Stimulated activated CD8-positive, alpha-beta memory T cell treated with anti-CD3 and anti-CD28 coated beads, Interleukin-12 subunit alpha, Interleukin-12 subunit beta, amount 100 ng/mL, for 24 hours (primary cell): ENCODE data around the gene DNAH8.

ENCODE experiments used
- DNase-seq: peaks from one replicate; pipeline ENCODE4 v3.0.0-alpha.2; 2020; ENCODE audit errors: extremely low read depth

DNAH8 gene

GRCh38 chr6:38702558-38703397 is 12.3 kb upstream of the DNAH8 start, which contains the start of gene GLO1:
GLO1 (minus strand) TSS chr6:38703145; CDS start chr6:38703054, 91 bp downstream.
- DNase-seq, result peak; percentile 91

GRCh38 chr6:38703949-38704590 is 11.0 kb upstream of the DNAH8 start:
- DNase-seq, result no peak

- no peak for DNase-seq
Observed at GRCh38 chr6:38705924-38706323, 9.2 kb upstream of the DNAH8 start.

- no peak for DNase-seq
Observed at GRCh38 chr6:38708496-38708895, 6.6 kb upstream of the DNAH8 start.

- DNase-seq, result no peak
Observed at GRCh38 chr6:38713812-38714211, 1.3 kb upstream of the DNAH8 start.

- no peak for DNase-seq
Observed at GRCh38 chr6:38714239-38715015, 684 bp upstream of the DNAH8 start.

- no peak for DNase-seq
Observed at GRCh38 chr6:38716825-38717224, 1.7 kb downstream of the DNAH8 start.

- DNase-seq, result no peak
Observed at GRCh38 chr6:38719358-38719757, 4.2 kb downstream of the DNAH8 start.

GRCh38 chr6:38720295-38720694 is 5.2 kb downstream of the DNAH8 start:
- no peak for DNase-seq

GRCh38 chr6:38722038-38722437 is 6.9 kb downstream of the DNAH8 start:
- no peak for DNase-seq

- DNase-seq, result no peak
Observed at GRCh38 chr6:38722727-38723334, 7.7 kb downstream of the DNAH8 start.

GRCh38 chr6:38723783-38724182 is 8.7 kb downstream of the DNAH8 start:
- DNase-seq, result no peak

GRCh38 chr6:38724343-38724742 is 9.2 kb downstream of the DNAH8 start:
- no peak for DNase-seq

GRCh38 chr6:38725414-38726183 is 10.5 kb downstream of the DNAH8 start:
- no peak for DNase-seq

GRCh38 chr6:38728203-38728602 is 13.1 kb downstream of the DNAH8 start:
- no peak for DNase-seq

- DNase-seq, result no peak
Observed at GRCh38 chr6:38730140-38730862, 15.2 kb downstream of the DNAH8 start.

GRCh38 chr6:38736951-38737350 is 21.8 kb downstream of the DNAH8 start:
- no peak for DNase-seq

GRCh38 chr6:38738261-38738660 is 23.1 kb downstream of the DNAH8 start:
- no peak for DNase-seq

- no peak for DNase-seq
Observed at GRCh38 chr6:38739532-38739931, 24.4 kb downstream of the DNAH8 start.

GRCh38 chr6:38749473-38749872 is 34.4 kb downstream of the DNAH8 start:
- DNase-seq, result no peak
